Hair follicle dermal papilla cell (primary cell): ENCODE results near the gene CEP76. TPM values are rescaled to one million over a fixed set of nuclear protein-coding genes. Genes with fewer than 3 reads are reported as not detected.

Experiments
- total RNA-seq: library from RNA; depleted of rRNA; stranded (reverse); fragments of >200 nt; gene quantifications from 2 replicates; pipeline ENCODE4 v1.2.3, GENCODE V29; 2012

CEP76 gene
- 5.2 and 6.1 TPM in 2 replicates for total RNA-seq

GRCh38 chr18:12702221-12703095 is at the start of gene CEP76, which contains the start of gene PSMG2:
TSS of gene CEP76 (minus strand) at chr18:12702723. CDS start at chr18:12702548, 175 bp downstream.
TSS of gene PSMG2 (plus strand) at chr18:12703042. CDS start at chr18:12703108, 66 bp downstream.

GRCh38 chr18:12657684-12658425 is 44.7 kb downstream of the CEP76 start, which contains the start of gene SPIRE1:
TSS of gene SPIRE1 (minus strand) at chr18:12658107. CDS start at chr18:12657866, 241 bp downstream.

Other genes starting within 250 kb of the CEP76 start
- gene SPIRE1, start 44.6 kb downstream of the CEP76 start, total RNA-seq, result 33.0 and 35.9 TPM in 2 replicates
- 52.9 and 59.1 TPM in 2 replicates for gene PSMG2, start 319 bp upstream of the CEP76 start, total RNA-seq
- gene PTPN2, start 181.5 kb upstream of the CEP76 start, total RNA-seq, result 19.3 and 26.1 TPM in 2 replicates
- gene SEH1L, start 245.3 kb upstream of the CEP76 start, total RNA-seq, result 40.9 and 48.0 TPM in 2 replicates